Stimulated activated CD4-positive, alpha-beta T cell treated with anti-CD3 and anti-CD28 coated beads, Interleukin-15, amount 100 ng/mL, for 1 hour (primary cell): ENCODE data around the gene PCNX4.
"Not testable (repeated sequence)": the region's sequence is repeated elsewhere in the genome, so short reads cannot be mapped to it uniquely, and the experiment has no call there.

Source experiments
- DNase-seq, 2 donors: peaks; one replicate each; pipeline ENCODE4 v3.0.0-alpha.2; 2020; ENCODE audit warnings: low read depth in 1 of 2, low spot score in 1 of 2

PCNX4 gene

DNA sequence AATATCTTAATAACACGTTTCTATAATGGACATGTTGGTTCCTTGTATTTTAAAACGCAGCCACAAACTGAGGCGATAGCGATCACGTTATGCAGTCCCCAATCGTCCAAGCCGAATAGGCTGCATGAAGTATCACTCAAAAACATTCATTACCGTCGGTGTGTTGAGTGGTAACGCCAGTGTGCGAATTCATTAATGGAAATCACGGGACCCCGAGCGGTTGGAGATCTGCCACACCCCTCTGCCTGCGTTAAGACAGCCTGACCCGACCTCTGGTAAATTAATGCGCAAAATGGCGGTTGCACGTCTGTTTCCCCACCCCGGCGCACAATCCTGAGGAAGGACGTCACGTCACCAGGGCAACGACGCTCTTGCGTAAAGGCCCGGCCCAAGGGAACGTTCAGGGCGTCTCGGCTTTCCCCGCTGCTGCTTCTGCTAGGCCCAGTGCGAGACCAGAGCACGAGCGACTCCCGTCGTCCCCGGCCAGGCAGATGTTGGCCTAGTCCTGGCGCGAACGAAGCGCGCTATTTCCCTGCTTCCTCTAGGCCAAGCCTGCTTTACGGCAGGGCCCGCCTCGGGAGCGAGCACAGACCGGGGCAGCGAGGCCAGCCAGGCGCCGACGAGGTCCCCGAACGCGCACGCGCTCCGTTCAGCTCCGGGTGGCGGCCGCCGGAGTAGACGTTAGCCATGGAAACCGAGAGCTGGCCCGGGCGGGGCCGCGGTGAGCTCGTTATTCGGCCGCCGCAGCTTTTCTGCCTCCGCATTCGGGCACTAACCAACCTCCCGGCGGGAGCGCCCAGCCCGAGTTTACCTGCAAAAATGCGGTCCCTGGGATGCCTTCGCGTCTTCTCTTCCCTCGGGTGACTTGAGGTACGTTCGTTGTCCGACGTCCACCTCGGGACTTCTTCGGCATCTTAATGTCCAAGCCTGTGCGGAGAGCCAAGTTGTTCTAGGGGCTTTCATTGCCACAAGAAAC is at the start of gene PCNX4:
TSS of gene PCNX4 (plus strand) at position 374 of the 976 bp plus-strand sequence. CDS start 15,716 bp downstream, outside the sequence.
- peak; percentile 82 to 85 for DNase-seq

GRCh38 chr14:60047976-60048375 is 43.7 kb upstream of the PCNX4 start:
- DNase-seq: not testable (repeated sequence)

DNA sequence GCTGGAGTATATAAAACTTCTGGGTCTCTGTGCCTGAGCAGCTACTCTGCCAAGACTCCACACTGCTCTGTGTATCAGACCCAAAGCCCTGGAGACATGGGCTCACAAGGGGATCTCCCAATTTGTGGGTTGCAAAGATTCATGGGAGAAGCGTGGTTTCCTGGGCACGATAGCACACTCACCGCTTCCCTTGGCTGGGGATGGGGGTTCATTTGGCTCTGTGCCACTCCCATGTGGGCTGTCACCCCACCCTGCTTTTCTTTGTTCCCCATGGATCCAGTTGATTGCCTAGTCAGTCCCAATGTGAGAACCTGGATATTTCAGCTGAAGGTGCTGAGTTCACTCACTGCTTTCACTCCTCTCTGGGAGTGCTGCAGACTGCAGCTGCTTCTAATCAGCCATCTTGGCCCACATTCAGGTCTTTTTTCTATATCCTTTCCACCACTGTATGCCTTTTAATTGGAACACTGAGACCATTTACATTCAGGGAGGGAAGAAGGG is 40.0 kb upstream of the PCNX4 start:
- DNase-seq: no peak

GRCh38 chr14:60058087-60058486 is 33.6 kb upstream of the PCNX4 start:
- no peak for DNase-seq

- DNase-seq: no peak
Measured at GRCh38 chr14:60061371-60061770, 30.4 kb upstream of the PCNX4 start.

- DNase-seq: no peak
Measured at GRCh38 chr14:60064491-60065072, 27.1 kb upstream of the PCNX4 start.

DNA sequence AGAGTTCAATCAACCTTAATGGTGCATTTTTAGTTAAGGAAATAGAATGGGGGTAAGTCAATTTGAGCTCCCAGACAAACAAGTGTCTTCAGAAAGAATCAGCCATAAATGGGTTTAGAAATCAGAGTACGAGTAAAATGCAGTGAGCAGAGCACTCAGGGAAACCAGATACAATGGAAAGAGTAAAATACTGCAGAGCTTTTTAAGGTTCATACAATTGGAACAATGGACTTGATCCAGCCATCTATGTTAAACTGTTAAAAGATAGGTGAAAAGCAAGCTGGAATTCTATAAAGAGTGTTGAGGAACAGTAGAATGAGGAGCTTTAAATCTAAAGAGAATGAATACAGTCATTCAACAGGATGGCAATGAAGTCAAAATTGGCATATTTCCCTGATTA is 23.8 kb upstream of the PCNX4 start:
- DNase-seq: no peak

- no peak for DNase-seq
Measured at GRCh38 chr14:60079723-60080122, 12.0 kb upstream of the PCNX4 start.

GRCh38 chr14:60085085-60085484 is 6.6 kb upstream of the PCNX4 start:
- DNase-seq: no peak

DNA sequence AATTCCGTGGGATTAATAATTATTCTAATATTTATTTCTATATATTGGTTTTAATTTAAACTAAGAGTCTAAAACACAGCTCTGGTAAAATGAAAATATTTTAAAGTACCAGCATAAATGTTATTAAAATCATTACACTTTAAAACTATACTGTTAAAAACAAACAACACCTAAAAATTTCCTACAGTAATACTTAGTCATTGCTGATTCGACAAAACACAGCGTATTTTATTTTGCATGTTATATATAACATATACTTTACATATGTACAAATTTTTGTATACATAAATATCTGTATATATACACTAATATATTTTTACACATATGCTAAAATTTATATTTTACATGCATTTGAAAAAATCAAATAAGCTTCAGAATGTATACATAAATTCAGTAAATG is 6.0 kb upstream of the PCNX4 start:
- no peak for DNase-seq

DNA sequence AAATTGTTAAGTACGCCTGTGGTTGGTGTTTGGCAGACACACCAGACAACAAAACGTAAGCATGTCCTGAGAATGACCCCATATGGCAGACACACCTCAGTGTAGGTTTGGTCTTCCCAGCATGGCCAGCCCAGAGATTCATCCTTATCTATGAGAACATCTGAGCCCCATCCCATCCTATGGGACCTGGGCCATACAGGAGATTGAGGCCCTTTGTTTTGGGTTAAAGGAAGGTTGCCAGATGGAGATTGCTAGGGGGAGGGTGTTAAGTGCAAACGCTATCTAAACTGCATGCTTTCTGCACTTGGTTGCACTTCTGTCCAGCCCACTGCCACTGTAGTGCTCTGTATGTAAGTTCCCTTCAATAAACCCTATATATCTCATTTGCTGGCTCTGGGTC is 4.1 kb upstream of the PCNX4 start:
- DNase-seq: no peak

DNA sequence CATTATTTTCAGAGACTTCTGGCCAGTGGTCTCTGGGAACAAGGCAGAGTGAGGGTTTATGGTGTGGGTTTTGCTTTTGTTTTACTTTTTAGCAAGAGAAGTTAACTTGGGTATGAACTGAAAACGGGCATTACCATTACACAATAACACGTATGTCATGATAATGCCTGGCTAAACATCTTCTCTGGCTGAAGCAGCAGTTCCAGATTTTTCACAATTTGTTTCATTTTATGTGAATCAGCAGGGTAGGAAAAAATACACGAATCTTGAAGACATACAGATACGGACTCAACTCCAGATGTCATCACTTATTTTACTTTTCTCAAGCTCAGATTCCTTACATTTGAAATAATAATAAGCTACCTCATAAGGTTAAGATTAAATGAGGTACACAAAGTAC is 2.5 kb upstream of the PCNX4 start:
- no peak for DNase-seq

DNA sequence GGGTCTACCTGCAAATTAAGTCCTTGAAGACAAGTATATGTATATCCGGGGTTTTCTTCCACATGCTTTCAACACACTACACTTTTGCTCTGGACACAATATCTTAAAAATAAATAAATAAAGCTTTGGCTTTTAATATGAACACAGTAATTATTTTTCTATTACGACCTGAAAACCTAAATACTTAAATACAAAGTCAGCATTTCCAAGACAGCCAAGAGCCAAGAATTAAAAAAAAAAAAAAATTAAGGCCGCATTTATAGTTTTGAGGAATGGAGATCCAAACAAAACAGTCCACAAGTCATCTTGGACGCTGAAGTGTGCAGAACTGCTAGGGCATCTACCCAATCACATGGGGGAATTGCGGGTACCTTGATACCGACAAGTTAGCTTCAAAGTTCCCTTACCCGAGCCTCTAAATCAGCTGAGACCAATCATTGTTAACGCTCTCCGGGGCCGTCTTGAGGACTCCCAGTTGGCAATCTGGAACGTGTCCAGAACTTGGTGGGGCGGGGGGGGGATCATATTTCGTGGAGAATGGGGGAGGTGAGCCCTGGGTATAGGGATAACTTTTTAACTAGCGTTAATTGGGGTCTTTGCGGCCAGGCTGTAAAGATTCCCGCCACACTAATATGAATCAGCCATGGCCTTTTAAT is 731 bp upstream of the PCNX4 start:
- no peak for DNase-seq

DNA sequence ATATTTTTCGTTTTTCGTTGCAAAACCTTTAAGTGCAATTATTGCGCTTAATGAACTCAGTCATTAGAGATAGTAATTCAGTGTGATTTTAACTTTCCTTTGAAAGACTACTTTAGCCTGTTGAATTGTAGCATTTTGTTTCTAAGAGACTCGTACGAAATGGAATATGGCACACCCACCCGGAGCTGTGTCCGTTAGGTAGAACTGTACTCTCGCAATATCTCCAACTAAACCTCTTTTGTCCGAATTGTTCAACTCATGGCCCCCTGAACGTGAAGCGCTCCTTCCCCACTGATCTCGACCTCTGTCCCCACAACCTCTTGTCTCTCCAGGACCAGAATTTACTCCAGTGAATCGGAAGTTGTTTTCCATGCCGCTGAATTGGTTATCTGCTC is 800 bp downstream of the PCNX4 start:
- no peak for DNase-seq

- DNase-seq: no peak
Measured at GRCh38 chr14:60093080-60093479, 1.4 kb downstream of the PCNX4 start.

DNA sequence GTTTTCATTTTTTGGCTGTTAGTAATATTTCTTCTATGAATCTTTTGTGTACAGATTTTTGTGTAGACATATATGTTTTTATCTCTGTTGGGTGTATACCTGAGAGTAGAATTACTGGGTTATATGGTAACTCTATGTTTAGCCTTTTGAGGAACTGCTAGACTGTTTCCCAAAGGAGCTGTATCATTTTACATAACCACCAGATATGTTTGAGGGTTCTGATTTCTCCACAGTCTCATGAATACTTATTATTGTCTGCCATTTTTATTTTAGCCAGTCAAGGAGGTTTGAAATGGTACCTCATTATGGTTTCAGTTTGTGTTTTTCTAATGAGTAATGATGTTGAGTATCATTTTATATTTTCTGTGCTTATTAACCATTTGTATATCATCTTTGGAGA is 1.9 kb downstream of the PCNX4 start:
- DNase-seq: no peak

GRCh38 chr14:60094306-60094897 is 2.7 kb downstream of the PCNX4 start:
- no peak for DNase-seq

DNA sequence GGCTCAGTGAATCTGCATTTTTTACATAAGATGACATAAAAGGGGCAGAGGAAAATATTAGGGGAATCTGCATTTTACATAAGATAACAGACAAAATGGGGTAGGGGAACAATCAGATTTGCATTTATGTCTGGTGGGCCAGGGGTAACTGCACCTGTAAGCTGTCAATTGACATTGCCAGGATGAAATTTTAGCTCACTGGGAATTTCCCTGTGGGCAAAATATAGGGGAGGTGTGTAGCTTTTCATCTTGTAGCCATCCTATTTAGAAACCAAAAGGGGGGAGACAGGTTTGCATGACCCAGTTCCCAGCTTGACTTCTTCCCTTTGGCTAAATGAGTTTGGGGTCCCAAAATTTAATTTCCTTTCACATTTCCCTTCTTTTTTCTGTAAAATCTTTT is 3.5 kb downstream of the PCNX4 start:
- no peak for DNase-seq

- no peak for DNase-seq
Measured at GRCh38 chr14:60095781-60096450, 4.2 kb downstream of the PCNX4 start.

GRCh38 chr14:60097974-60098373 is 6.3 kb downstream of the PCNX4 start:
- DNase-seq: no peak

DNA sequence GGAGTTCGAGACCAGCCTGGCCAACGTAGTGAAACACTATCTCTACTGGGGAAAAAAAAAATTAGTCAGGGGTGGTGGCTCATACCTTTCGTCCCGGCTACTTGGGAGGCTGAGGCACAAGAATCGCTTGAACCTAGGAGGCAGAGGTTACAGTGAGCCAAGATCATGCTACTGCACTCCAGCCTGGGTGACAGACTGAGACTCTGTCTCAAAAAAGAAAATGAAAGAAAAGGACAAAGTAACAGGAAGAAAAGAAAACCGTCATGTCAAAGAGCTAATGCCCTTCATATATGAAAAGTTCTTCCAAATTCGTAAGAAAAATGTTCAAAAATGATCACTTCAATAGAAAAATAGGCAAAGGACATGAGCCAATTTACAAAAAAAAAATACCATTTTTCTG is 8.1 kb downstream of the PCNX4 start:
- not testable (repeated sequence) for DNase-seq
